Measurements from ENCODE around the gene SORL1.
A peak's percentile ranks its signal among the peaks of the same experiment; 100 is the strongest.
"Not testable (repeated sequence)": the region's sequence is repeated elsewhere in the genome, so short reads cannot be mapped to it uniquely, and the experiment has no call there.

Gene SORL1

DNA sequence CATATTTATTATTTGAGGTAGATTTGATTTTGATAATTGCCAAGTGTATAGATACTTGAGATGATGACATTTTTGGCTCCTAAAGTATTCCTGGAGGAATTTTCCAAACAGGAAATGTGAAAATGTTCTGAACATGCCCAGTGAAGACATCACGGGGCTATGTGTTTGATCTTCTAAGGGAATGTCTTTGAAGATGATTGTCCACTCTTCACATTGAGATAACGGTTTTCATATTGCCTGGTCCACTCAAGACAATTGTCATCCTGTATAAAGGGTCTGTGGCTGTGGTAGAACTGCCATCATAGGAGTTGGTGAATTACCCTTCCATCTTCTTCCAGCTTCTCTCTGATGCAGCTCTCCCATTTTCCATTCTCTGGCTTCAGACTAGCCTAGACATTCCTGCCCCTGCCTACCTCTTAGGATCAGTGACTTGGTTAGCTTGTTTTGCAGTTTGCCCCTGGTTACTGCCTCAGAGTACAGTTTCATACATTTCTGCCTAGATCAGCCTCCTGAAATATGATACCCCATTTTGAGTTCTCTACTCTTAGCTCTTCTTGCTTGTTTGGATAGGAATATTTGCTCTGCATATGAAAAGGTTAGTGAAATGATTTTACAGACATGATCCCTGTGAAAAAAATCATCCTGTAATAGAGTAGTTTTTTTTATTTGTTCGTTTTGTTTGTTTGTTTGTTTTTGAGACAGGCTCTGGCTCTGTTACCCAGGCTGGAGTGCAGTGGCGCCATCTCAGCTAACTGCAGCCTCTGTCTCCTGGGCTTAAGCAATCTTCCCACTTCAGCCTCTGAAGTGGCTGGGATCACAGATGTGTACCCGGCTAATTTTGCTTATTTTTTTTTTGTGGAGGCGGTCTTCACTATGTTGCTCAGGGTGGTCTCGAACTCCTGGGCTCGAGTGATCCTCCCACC lies 112.0 kb downstream of the SORL1 start:
- DNase-seq = no peak

DNA sequence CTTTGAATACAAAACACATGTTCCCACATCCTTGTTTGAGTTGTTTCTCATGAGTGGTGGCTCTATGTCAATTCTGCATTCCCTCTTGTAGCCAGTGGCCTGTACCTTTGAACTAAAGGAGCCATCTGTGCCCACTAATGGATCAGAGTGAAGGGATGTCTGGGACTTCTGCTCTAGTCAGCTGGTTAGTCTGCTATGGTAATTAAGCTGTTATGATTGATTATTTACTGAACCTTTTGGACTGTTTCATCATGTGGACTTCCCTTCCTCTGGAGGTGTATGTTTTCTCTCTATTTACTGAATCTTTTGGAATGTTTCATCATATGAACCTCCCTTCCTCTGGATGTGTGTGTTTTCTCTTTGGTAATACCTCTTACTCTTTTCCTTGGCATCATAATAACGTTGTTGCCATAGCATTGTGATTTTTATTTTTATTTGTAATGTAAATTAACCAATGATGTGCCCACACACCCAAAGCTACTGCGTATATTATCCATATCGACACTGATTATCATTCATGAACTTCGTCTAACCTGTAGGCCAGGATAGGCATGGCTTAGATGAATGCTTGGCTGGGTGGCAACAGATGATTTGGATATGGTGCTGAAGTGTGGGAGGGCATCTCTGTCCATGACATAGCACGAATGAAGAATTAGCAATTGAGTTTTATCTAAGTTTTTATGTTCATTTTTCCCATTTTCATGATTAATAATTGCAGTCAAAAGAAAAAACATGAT lies 113.0 kb downstream of the SORL1 start:
- no peak for DNase-seq

DNA sequence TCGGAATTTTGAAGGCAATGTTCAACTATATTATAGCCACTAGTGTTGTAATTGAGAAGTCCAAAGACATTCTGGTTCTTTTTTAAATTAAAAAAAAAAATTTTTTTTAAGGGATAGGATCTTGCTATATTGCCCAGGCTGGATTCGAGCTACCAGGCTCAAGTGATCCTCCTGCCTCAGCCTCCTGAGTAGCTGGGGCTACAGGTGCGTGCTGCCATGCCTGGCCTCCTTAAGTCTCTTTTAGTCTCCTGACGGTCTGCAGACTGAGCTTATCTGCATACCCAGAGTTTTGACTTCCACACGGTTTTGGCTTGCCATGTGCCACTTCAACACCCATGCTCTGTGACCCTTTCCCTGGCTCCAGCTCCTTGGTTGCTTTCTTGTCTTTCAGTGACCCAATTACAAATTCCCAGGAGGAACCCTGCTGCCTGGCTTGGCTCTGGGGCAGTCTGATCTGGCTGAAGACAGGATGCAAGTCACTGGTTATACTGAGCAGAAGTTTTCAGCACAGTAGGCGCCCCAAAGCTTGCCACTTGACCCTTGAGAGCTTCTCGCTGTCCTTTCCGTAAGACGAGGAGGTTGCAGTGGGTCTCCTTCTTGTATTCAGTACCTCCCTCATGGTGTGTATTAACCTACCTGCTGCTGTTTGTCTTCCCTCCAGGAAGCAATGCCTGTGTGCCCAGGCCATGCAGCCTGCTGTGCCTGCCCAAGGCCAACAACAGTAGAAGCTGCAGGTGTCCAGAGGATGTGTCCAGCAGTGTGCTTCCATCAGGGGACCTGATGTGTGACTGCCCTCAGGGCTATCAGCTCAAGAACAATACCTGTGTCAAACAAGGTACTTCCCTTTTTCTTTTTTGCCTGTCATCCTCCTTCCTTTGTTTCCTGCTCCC lies 114.4 kb downstream of the SORL1 start:
- no peak for DNase-seq

DNA sequence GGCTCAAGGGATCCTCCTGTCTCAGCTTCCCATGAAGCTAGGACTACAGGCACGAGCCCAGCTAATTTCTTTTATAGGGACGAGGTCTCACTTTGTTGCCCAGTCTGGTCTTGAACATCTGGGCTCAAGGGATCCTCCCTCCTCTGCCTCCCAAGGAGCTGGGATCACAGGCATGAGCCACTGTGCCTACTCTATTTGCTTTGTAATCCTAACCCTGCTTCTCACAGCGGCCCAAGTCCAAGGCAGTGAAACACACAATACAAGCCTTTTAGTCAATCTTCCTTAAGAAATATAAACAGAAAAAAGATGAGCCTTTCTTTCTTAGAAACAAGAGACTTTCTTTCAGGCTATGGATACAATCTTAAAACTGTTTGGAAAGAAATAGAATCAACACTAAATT lies 115.9 kb downstream of the SORL1 start:
- DNase-seq = peak; percentile 20

DNA sequence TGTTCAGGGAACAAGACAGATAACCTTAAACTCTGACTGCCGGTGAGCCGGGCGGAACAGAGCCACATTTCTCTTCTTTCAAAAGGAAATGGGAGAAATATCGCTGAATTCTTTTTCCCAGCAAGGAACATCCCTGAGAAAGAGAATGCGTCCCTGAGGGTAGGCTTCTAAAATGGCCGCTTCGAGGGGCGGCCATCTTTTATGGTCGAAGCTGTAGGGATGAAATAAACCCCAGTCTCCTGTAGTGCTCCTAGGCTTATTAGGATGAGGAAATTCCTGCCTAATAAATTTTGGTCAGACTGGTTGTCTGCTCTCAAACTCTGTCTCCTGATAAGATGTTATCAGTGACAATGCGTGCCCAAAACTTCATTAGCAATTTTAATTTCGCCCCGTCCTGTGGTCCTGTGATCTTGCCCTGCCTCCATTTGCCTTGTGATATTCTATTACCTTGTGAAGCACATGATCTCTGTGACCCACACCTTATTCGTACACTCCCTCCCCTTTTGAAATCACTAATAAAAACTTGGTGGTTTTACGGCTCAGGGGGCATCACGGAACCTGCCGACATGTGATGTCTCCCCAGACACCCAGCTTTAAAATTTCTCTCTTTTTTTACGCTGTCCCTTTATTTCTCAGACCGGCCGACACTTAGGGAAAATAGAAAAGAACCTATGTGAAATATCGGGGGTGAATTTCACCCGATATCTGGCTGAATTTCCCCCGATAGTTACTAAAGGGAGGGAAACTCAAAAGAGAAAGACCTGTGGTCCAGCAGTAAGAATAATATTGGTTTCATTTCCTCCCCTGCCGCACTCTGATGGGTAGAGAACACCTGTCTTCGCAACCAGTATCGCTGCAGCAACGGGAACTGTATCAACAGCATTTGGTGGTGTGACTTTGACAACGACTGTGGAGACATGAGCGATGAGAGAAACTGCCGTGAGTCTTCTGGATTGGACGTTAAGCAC lies 117.5 kb downstream of the SORL1 start:
- not testable (repeated sequence) for DNase-seq

DNA sequence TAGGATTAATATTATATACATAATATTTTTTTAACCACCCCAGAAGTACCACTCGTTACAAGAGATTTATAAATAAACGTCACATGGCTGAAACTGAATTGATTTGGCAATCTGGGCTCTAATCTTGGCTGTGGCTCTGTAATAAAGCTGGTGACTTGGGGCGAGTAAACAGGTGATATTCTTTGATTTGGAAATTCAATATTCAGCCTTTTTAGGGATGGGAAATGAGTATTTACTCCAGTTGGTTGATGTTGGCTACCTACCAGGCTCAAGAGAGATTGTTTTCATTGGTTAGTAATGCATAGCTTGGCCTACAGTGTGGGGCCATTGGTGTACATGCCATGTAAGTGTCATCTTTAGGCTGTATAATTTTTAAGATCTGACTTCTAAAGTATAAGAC lies 118.3 kb downstream of the SORL1 start:
- DNase-seq = no peak

DNA sequence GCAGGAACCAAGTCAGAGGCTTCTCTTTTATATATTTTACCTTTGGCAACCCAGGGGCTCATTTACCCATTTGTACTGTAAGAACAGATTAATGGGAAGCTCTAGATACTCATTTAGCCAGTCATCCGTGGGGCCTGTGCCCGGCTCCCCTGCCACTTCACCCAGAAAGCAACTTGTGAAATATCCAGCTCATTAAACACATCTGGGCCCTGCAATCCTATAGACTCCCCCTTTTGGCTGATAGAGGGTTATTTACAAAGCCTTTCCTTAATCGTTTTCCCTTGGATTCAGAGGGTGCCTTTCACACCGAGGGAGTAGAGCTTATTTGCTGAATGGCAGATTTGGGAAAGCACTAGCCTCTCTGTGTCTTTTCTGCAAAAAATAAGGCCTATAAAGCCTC lies 119.4 kb downstream of the SORL1 start:
- no peak for DNase-seq

DNA sequence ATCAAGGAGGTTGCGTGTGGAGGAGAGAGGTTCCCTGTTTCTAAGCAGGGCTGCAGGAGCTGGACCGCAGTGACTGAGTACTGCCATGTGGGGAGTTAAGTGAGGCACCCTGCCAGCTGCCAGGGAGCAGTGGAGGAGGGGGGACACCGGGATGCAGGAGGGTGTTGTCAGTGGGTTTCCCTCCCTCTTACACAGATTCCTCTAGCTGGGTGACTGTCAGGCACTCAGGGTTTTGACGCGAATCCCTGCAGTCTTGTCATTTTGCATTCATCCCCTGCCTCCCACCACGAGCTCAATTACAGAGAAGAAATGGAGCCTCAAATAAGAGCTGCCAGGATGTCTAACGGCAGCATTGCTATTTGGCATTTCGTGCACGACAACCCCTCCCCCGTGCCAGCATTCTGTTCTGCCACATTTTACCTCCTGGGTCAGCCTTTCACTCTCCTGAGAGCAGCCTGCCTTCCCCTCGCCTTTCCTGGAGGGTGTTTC lies 120.5 kb downstream of the SORL1 start:
- no peak for DNase-seq

DNA sequence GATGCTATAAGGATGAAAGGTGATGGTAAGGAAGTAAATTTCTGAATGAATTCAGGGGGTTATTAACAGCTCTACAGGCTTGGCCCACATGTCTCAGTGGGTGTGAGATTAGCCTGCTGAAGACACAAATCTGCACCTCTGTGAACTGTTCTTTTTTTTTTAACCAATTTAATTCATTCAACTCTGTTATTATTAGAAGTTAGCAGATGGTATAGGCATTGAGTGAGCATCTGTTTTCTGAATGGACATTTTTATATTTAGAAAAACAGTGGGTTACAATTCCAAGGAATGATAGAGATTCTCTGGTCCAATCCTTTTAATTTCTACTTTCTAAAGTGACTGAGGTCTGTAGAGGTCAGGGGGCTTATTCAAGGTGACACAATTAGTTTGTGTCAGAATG lies 122.7 kb downstream of the SORL1 start:
- DNase-seq = no peak

DNA sequence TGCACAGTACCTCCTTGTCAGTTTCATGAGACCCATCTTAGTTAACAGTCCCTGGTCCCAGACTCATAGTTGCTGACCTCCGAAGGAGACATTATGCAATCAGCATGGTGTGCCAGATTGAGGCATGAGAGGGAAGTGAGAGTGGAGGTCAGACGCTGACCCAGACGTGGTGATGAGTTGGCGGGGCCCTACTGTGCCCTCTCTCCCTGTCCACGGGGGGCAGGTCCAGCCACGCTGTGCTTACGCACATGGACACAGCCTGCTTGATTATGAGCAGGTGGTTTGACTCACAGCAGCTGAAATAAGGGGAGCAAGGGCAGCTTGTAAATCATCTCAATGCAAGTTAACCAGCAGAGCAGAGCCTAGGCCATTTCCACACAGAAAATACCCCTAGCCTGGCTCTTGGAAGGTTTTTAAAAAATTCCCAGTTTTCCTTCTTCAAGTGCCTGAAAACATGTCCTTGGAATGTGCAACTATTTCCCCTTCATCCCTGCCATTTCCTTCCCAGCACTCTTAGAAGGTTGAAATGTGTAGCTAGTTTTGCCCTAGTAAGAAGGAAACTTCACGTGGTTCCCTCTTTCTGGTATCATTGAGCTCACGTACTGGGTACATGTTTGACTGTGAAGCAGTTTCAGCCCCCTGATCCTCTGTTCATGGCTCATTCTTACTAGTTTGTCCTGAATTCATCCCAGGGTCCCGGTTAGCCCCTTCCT lies 123.3 kb downstream of the SORL1 start:
- DNase-seq = no peak

DNA sequence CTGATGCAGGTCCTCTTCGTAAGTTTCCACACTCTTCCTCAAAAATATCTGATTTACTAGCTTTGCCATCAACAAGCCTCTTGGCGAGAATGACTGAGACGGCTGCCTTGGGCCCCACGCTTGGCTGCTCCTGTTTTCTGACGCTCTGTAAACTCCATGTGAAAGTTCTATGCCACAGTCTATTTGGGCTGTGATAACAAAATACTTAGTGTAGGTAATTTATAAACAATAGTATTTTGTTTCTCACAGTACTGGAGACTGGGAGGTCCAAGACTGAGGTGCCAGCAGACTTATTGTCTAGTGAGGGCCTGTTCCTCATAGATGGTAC lies 123.8 kb downstream of the SORL1 start:
- no peak for DNase-seq

DNA sequence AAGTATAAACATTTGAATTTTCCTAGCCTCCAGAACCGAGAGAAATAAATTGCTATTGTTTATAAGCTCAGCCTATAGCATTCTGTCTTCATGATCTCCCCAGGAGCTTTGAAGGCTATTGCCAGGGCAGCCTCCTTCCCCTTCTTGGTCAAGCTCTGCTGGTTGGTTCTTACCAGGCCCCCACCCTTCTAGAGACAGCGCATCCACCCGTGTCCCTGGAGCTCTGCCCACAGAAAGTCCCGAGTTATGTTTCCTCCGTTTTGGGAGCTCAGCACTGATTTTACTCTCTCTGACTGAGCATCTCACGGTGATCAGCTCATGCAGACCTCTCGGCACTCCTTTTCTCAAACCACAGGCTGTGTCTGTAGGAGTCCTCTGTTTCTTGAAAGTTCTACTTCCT lies 124.4 kb downstream of the SORL1 start:
- no peak for DNase-seq

DNA sequence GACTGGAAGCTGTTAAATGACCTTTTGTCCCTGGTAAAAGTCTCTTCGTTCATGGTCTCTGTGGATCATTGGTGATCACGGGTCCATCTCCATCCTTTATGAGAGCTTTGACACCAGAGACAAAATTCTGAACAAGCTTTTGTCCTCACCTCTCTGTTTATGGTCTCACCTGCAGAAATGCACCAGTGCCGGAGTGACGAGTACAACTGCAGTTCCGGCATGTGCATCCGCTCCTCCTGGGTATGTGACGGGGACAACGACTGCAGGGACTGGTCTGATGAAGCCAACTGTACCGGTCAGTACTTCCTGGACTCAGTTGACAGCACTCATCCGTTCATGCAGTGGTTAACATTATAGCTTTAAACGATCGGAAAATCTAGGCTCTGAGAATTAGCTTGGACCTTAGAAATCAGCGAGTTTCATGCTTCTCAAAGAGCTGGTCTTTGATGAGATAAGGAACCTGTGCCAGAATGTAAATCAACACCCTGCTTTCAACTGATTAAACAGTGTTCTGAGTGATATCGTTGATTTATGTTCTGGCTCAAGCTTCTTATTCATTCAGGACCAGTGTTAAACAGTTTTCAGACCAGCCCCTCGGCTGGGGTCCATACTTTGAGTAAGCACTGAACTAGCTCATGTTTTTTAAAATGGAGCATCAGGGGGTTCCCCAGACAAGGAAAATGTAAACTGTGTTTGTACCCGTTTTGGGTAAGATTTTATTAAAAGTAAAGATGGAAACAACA lies 125.2 kb downstream of the SORL1 start:
- no peak for DNase-seq

DNA sequence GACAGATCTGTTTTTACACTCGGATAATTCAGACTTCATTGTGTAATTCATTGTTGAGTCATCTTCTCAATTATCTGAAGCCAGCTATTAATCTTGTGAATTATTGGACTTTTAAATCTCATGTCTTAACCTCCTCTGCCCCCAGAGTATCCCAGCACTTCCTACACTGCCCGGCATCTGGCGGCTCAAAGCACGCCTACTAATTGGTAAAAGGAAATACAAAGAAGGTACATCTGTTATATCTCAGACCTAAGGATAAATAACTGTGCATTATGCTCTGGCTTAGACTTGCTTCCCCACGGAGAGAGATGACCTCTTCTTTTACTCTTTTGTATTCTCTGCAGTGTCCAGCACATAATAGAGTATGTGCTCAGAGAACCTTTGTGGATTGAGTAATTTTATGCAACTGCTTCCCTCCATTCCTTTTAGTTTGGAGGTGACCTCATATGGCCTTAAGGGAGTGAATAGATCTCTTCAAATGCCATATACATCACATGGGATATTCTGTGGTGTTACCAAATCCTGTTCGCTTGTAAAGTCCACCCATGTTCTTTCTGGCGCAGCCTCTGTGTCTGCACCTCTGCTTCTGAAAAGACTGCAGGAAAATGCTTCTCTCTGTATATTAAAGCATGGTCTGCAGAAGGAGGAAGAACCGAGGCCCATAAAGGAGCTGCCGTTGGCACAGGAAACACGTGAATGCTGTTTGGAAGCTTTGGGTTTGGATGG lies 126.3 kb downstream of the SORL1 start:
- DNase-seq = no peak

DNA sequence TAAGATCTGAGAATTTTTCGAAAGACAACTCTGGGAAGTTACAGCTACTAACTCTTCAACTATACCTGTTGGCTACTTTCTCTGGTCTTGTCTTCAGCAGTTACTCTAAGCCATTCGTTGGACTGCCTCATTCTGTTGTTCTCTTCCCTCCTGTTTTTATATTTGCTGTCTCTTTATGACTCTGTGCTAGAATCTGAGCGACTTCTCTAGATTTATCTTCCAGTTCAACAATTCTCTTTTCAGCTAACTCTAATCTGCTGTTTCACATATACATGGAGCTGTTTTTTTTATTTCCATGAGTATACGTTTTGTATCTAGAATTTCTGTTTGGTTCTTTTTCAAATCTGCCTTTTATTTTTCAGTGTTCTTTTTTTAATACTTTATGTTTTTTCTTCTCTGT lies 128.0 kb downstream of the SORL1 start:
- no peak for DNase-seq

DNA sequence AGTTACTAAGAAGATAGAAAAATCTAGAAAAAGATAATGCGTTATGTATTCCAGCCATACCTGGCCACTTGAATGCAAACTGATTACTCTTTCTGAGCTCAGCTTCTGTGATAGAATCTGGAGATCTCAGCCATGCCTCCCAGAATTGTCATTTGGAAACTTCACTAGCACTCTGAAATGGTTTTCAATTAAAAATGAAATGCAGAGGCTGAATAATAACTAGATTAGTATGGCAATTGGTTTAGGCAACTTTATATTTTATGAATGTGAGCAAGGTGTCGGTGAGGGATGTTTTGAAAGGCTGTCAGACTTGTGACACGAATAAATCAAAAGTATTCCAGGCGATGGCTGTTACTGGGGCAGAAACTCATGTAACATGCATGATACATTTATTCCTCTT lies 129.5 kb downstream of the SORL1 start:
- no peak for DNase-seq

DNA sequence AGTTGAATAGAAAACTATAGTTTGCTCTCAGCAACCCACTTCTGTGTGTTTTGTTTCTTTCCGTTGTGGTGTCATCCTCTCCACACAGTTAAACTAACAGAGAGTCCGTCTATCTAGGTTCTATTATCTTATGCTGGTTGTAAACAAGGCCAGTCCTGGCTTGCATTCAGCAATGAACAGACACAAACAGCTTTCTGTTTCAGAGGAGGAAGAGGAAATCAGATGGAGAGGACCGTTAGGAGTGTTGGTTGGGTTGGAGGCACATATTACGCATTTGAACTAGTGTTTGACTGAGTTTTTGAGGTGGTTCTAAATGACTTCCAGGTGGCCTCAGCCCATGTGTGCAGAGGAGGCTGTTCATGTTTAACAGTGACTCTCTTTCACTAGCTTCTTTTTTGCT lies 130.2 kb downstream of the SORL1 start:
- no peak for DNase-seq

DNA sequence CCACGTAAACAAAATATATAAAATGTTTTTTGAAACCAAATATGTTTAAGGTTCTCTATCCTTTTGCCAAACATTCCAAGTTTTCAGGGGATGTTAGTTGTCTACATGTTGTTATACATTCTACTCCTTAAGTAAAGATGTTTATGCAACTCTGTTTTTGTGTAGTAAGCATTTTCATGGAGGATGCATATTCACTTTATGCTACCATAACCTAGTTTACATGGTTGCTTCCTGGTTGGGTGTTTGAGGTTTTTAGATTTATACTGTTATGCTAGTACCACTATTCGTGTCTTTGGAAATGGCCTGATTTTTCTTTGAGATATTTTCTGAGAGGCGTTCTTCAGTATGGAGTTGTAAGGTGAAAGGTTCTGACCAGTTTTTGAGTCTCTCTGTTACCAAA lies 131.7 kb downstream of the SORL1 start:
- DNase-seq = no peak

DNA sequence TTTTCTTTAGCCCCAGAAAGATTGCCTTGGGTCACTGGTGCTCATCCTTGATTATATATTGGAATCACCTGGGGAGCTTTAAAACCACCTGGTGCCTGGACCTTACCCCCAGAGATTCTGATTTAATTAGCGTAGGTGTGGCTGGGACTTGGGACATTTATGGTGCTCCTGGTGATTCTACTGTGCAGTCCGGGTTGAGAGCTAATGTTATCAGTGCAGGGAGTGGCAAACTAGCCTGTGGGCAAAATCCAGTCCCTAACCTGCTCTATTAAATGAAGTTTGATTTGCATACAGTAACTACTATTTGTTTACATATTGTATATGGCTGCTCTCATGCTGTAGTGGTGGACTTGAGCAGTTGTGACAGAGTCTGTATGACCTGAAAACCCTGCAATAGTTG lies 134.6 kb downstream of the SORL1 start:
- DNase-seq = no peak

DNA sequence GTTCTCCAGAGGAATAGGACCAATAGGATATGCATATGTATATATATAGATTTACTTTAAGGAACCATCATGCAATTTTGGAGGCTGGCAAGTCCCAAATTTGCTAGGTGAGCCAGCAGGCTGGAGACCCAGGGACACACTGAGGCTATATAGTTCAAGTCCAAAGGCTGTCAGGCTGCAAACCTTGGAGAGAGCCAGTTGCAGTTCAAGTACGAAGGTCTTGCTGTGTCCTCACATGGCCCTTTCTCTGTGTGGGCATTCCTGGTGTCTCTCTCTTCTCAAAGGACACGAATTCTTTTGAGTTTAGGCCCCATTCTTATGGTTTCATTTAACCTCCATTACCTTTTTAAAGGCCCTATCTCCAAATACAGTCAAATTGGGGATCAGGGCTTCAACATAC lies 135.1 kb downstream of the SORL1 start:
- DNase-seq = no peak
